ENCODE data around the gene TMEM106C.

Gene TMEM106C

GRCh38 chr12:48017921-48018617 lies 54.7 kb downstream of the TMEM106C start:
- no peak for DNase-seq

Data from stimulated activated CD4-positive, alpha-beta T cell treated with anti-CD3 and anti-CD28 coated beads, Interleukin-4, amount 100 ng/mL, for 1 hour (primary cell).